Neural crest cell (in vitro differentiated cells): ENCODE results near the gene PDGFRB. TPM values are rescaled to one million over a fixed set of nuclear protein-coding genes. Genes with fewer than 3 reads are reported as not detected.
A peak's percentile ranks its signal among the peaks of the same experiment; 100 is the strongest.

ENCODE experiments used
- DNase-seq: peaks from one replicate; pipeline ENCODE4 v3.0.0; 2021; ENCODE audit warnings: low read depth, mixed read lengths, low spot score
- H3K27ac Mint-ChIP-seq: one replicate; pipeline ENCODE4 v1.8.0; 2021; ENCODE audit warnings: mild to moderate bottlenecking, mixed read lengths; ENCODE audit not compliant: unreplicated experiment
- H3K27me3 Mint-ChIP-seq: 2 replicates; pipeline ENCODE4 v1.8.0; 2021; ENCODE audit warnings: low read depth, mild to moderate bottlenecking, mixed read lengths
- H3K36me3 Mint-ChIP-seq: 2 replicates; pipeline ENCODE4 v1.8.0; 2021; ENCODE audit warnings: low read depth, mild to moderate bottlenecking, mixed read lengths
- H3K4me1 Mint-ChIP-seq: 2 replicates; pipeline ENCODE4 v1.8.0; 2021; ENCODE audit warnings: mixed read lengths
- H3K4me3 Mint-ChIP-seq: one replicate; pipeline ENCODE4 v1.8.0; 2021; ENCODE audit warnings: mild to moderate bottlenecking, mixed read lengths
- H3K9me3 Mint-ChIP-seq: 2 replicates; pipeline ENCODE4 v1.8.0; 2021; ENCODE audit warnings: mixed read lengths
- CTCF ChIP-seq: fragments of 200-600 bp; sonication (generic); conservative IDR thresholded peaks from 2 replicates; pipeline ENCODE4 v1.5.0; 2021; ENCODE audit warnings: antibody characterized with exemption, mild to moderate bottlenecking
- total RNA-seq: library from RNA; stranded (reverse); gene quantifications from 2 replicates; pipeline ENCODE4 v1.2.1, GENCODE V29; 2021

The PDGFRB gene
- total RNA-seq, 1 donor from 2014 or later, result 10.8 TPM

GRCh38 chr5:150119421-150120061, 36.1 kb downstream of the PDGFRB start:
- H3K4me1 Mint-ChIP-seq, result no peaks in the 10 kb centered on the region
- DNase-seq, result no peak
- H3K36me3 Mint-ChIP-seq, result no peaks in the 10 kb centered on the region
- H3K4me3 Mint-ChIP-seq, result no peak overlapping the region
- H3K27me3 Mint-ChIP-seq, result no peaks in the 10 kb centered on the region
- TF ChIP-seq CTCF, result no peak
- H3K9me3 Mint-ChIP-seq, result no peaks in the 10 kb centered on the region
- H3K27ac Mint-ChIP-seq, result peak overlapping the region; percentile 28

- no peak for TF ChIP-seq CTCF
- no peaks in the 10 kb centered on the region for H3K36me3 Mint-ChIP-seq
- no peak overlapping the region for H3K4me3 Mint-ChIP-seq
- no peak for DNase-seq
- no peaks in the 10 kb centered on the region for H3K27me3 Mint-ChIP-seq
- H3K9me3 Mint-ChIP-seq, result no peaks in the 10 kb centered on the region
- H3K27ac Mint-ChIP-seq, result no peak overlapping the region
- H3K4me1 Mint-ChIP-seq, result no peaks in the 10 kb centered on the region
Measured at GRCh38 chr5:150118561-150119229, 37.0 kb downstream of the PDGFRB start.

- Mint-ChIP-seq H3K27ac (no peak overlapping the region), H3K9me3 (no peaks in the 10 kb centered on the region), H3K4me3 (no peak overlapping the region), H3K4me1 (no peaks in the 10 kb centered on the region), H3K27me3 (no peaks in the 10 kb centered on the region), H3K36me3 (no peaks in the 10 kb centered on the region)
- TF ChIP-seq CTCF, result no peak
- DNase-seq, result no peak
Measured at GRCh38 chr5:150117945-150118560, 37.6 kb downstream of the PDGFRB start.

GRCh38 chr5:150116667-150117400, 38.8 kb downstream of the PDGFRB start:
- no peak overlapping the region for H3K4me3 Mint-ChIP-seq
- no peaks in the 10 kb centered on the region for H3K27me3 Mint-ChIP-seq
- DNase-seq, result no peak
- peaks cover 6% of the 10 kb centered on the region for H3K4me1 Mint-ChIP-seq
- TF ChIP-seq CTCF, result no peak
- H3K9me3 Mint-ChIP-seq, result no peaks in the 10 kb centered on the region
- no peaks in the 10 kb centered on the region for H3K36me3 Mint-ChIP-seq
- no peak overlapping the region for H3K27ac Mint-ChIP-seq

- H3K9me3 Mint-ChIP-seq, result no peaks in the 10 kb centered on the region
- H3K4me3 Mint-ChIP-seq, result no peak overlapping the region
- no peaks in the 10 kb centered on the region for H3K36me3 Mint-ChIP-seq
- H3K4me1 Mint-ChIP-seq, result peaks cover 17% of the 10 kb centered on the region
- no peaks in the 10 kb centered on the region for H3K27me3 Mint-ChIP-seq
- H3K27ac Mint-ChIP-seq, result no peak overlapping the region
- no peak for DNase-seq
- TF ChIP-seq CTCF, result no peak
Measured at GRCh38 chr5:150114773-150115408, 40.8 kb downstream of the PDGFRB start.
